GM21390 (cell line): ENCODE results near the gene IQCM.

Experiments used
- ATAC-seq: cut with Tn5 transposase; IDR thresholded peaks from one replicate; pipeline ENCODE4 v1.9.1; 2021; ENCODE audit not compliant: unreplicated experiment

The IQCM gene

GRCh38 chr4:149815743-149816142 is at the start of gene IQCM:
Gene IQCM, minus strand, starts transcription at chr4:149815843. Its CDS starts 73,152 bp downstream, at chr4:149742691.
- ATAC-seq: no peak

GRCh38 chr4:149857446-149857845 is 41.8 kb upstream of the IQCM start:
- no peak for ATAC-seq

- ATAC-seq: no peak
These were observed 30.1 kb upstream of the IQCM start for GRCh38 chr4:149845743-149846142.

- ATAC-seq: no peak
These were observed 26.0 kb upstream of the IQCM start for GRCh38 chr4:149841686-149842085.

GRCh38 chr4:149838036-149838435 is 22.4 kb upstream of the IQCM start:
- no peak for ATAC-seq

- ATAC-seq: no peak
These were observed 20.9 kb upstream of the IQCM start for GRCh38 chr4:149836546-149836945.

GRCh38 chr4:149835280-149835679 is 19.6 kb upstream of the IQCM start:
- ATAC-seq: no peak

- ATAC-seq: no peak
These were observed 16.1 kb upstream of the IQCM start for GRCh38 chr4:149831656-149832208.

GRCh38 chr4:149830823-149831222 is 15.2 kb upstream of the IQCM start:
- ATAC-seq: no peak

GRCh38 chr4:149825336-149825735 is 9.7 kb upstream of the IQCM start:
- ATAC-seq: no peak

- no peak for ATAC-seq
These were observed 8.2 kb upstream of the IQCM start for GRCh38 chr4:149823769-149824221.

GRCh38 chr4:149801416-149801815 is 14.2 kb downstream of the IQCM start:
- no peak for ATAC-seq

GRCh38 chr4:149799546-149799945 is 16.1 kb downstream of the IQCM start:
- ATAC-seq: no peak

- ATAC-seq: no peak
These were observed 19.3 kb downstream of the IQCM start for GRCh38 chr4:149796381-149796780.

- no peak for ATAC-seq
These were observed 20.4 kb downstream of the IQCM start for GRCh38 chr4:149795256-149795655.

- ATAC-seq: no peak
These were observed 21.3 kb downstream of the IQCM start for GRCh38 chr4:149794352-149794751.

- ATAC-seq: no peak
These were observed 22.2 kb downstream of the IQCM start for GRCh38 chr4:149793459-149793858.

GRCh38 chr4:149791851-149792250 is 23.8 kb downstream of the IQCM start:
- ATAC-seq: no peak

GRCh38 chr4:149790172-149790907 is 25.3 kb downstream of the IQCM start:
- ATAC-seq: no peak

GRCh38 chr4:149788300-149788699 is 27.3 kb downstream of the IQCM start:
- ATAC-seq: no peak

GRCh38 chr4:149785696-149786431 is 29.8 kb downstream of the IQCM start:
- ATAC-seq: no peak

GRCh38 chr4:149784018-149784417 is 31.6 kb downstream of the IQCM start:
- ATAC-seq: no peak
